ENCODE measurements around the gene RPS29.

DNA sequence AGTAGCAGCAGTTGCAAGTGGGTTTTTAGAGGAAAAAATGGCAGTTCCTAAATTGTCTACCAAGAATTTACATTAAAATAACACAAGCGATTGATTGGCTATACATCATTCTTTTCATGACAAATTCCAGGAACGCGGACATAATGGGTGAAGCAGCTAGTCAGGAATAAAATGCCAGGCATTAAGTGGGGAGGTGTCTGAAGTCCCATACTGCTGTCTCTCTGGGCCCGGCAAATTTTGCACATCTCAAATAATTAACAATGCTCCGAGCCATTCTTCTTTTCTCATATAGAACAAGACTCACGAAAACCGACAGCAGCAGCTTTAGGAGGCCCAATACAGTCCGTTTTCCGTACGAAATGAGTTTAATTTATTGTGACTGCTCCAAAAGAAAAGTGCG lies 33.5 kb upstream of the RPS29 start:
- TF ChIP-seq POLR2A (IDR thresholded peaks at IDR 0.05) = no peak
- TF ChIP-seq, protein P1, sequence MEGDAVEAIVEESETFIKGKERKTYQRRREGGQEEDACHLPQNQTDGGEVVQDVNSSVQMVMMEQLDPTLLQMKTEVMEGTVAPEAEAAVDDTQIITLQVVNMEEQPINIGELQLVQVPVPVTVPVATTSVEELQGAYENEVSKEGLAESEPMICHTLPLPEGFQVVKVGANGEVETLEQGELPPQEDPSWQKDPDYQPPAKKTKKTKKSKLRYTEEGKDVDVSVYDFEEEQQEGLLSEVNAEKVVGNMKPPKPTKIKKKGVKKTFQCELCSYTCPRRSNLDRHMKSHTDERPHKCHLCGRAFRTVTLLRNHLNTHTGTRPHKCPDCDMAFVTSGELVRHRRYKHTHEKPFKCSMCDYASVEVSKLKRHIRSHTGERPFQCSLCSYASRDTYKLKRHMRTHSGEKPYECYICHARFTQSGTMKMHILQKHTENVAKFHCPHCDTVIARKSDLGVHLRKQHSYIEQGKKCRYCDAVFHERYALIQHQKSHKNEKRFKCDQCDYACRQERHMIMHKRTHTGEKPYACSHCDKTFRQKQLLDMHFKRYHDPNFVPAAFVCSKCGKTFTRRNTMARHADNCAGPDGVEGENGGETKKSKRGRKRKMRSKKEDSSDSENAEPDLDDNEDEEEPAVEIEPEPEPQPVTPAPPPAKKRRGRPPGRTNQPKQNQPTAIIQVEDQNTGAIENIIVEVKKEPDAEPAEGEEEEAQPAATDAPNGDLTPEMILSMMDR (IDR thresholded peaks at IDR 0.05) = no peak
